GM12892 (cell line): ENCODE results near the gene CSTPP1.

ENCODE experiments used
- POLR2AphosphoS5 ChIP-seq: IDR thresholded peaks from 2 replicates; pipeline ENCODE4 v1.6.1; 2011; ENCODE audit warnings: low read depth, low read length, control low read depth
- TAF1 ChIP-seq: IDR thresholded peaks from 2 replicates; pipeline ENCODE4 v1.6.1; 2011; ENCODE audit warnings: low read depth, mild to moderate bottlenecking, control low read depth, low read length, borderline replicate concordance

DNA sequence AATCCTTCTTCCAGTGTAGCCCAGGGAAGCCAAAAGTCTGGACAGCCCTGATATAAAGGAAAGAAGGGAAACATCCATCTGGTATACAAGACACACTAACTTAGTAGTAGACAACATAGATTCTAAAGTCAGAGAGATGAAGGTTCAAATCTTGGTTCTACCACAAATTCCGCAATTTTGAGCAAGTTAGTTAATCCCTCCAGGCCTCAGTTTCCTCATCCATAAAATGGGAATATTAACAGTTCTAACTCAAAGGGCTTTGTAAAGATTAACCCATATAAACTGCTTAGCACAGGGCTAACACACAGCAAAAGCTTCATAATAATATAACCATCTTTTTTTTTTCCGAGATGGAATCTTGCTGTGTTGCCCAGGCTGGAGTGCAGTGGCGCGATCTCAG lies 29.0 kb upstream of the CSTPP1 start:
- no peak for TF ChIP-seq POLR2AphosphoS5
- TF ChIP-seq TAF1: no peak
